GM19467 (cell line): Measurements from ENCODE around the gene SLC22A7.

ENCODE experiments used
- ATAC-seq: cut with Tn5 transposase; IDR thresholded peaks from one replicate; pipeline ENCODE4 v1.9.1; 2021; ENCODE audit warnings: mild to moderate bottlenecking, moderate library complexity; ENCODE audit not compliant: unreplicated experiment

SLC22A7 gene

GRCh38 chr6:43297644-43298564 is at the start of gene SLC22A7:
Gene SLC22A7 (plus strand): TSS chr6:43298260. CDS start chr6:43298359, 99 bp downstream.
- ATAC-seq: no peak

- ATAC-seq: no peak
Measured at GRCh38 chr6:43248791-43249190, 49.3 kb upstream of the SLC22A7 start.

DNA sequence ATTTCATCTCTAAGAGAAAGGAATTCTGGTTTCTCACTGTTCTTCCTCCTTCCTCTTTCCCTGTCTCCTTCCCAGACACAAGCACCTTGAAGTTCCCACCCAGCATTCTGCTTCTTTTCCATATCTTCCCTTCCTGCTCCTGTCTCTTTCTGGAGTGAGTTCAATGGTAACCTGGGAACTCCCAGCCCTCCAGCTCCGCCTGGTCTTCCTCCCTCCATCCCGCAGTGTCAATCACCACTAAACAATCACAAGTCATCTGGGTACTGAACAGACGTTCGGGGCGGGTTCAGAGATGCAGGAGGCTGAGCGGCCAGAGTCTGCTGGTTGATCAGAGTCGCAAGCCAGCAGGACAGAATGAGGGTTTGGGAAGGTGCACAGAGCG is 47.1 kb upstream of the SLC22A7 start:
- no peak for ATAC-seq

DNA sequence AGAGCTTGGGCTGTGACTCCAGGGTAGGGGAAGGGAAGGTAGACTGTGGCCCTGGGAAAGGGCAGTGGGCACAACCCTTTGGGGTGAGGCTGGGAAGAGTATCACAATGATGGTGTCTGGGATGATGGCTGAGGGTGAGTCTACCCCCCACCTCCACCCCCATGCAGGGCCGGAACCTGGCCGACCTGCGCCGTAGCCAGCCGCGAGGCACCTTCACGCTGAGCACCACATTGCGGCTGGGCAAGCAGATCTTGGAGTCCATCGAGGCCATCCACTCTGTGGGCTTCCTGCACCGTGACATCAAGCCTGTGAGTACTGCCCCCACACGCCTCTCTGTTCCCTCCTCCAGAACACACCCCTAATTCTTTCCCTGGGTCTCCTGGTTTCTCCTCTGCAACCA is 44.7 kb upstream of the SLC22A7 start:
- ATAC-seq: no peak

DNA sequence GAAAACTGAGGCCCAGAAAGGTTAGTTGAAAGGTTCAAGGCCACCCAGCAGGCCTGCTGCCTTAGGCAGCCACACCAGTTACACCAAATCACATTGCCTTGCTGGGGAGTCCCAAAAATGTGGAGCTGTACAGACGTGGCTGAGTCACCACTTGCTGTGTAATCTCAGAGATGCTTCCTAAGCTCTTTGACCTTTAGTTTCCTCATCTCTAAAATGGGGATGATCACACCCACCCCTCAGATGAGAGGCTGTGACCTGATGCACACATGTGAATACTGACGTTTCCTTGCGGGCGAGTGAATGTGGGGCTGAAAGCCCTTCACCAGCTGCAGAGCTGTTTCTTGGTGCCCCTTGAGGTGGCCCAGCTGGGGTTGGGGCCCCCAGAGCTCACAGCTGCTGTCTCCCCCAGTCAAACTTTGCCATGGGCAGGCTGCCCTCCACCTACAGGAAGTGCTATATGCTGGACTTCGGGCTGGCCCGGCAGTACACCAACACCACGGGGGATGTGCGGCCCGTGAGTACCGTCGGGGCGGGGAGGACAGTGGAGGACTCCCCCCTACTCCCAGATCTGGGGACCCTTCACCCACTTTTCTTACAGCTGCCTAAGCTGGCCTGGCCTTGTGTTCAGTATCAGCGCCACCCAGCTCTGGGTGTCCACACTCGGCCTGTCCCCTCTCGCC is 43.8 kb upstream of the SLC22A7 start:
- ATAC-seq: no peak

- ATAC-seq: no peak
Measured at GRCh38 chr6:43254846-43255245, 43.2 kb upstream of the SLC22A7 start.

- no peak for ATAC-seq
Measured at GRCh38 chr6:43255408-43256054, 42.5 kb upstream of the SLC22A7 start.

- no peak for ATAC-seq
Measured at GRCh38 chr6:43256670-43257366, 41.2 kb upstream of the SLC22A7 start.

DNA sequence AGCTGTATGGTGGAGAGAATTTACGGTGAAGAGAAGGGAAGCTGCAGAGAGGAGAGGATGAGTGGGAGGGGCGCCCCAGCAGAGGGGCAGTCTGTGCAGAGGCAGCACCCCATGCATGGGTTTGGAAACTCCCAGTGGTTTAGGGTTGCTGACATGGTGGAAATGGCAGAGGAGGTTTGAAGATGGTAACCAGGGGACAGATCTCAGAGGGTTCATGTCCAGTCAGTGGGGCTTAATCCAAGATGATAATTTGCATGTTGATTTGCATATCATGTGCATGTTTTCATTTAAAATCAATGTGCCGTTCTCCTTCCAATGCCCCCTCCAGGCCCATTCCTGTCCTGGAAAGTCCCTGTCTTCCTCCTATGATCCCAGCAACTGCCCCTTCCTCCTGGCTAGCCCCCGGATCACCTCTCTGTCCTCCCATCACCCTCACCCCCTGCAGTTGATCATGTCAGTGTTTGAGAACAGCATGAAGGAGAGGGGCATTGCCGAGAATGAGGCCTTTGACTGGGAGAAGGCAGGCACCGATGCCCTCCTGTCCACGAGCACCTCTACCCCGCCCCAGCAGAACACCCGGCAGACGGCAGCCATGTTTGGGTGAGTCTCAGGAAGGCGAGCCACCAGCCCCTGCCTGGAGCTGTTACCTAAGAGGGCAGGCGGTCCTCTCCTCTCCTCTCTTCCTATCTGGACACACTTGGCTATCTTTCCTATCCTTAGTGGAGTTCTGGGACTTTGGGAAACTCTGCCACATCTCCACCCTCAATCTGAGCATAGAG is 40.5 kb upstream of the SLC22A7 start:
- ATAC-seq: no peak

DNA sequence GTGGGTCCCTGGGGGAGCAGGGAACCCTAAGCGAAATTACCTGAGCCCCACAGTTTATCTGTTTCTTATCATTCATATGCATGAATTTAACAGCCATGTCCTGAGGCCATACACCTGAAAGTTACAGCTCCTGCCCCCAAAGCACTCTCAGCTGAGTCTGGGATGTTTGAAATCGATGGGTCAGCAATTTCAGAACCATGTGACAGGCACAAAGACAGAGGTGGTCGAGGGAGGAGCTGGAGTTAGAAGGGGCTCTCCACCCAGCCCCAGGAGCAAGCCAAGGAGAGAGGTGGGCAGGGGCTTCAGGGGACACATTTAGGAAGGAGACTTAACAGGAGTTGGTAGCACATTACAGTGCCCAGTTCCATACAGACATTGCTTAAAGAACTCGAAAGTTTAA is 39.9 kb upstream of the SLC22A7 start:
- no peak for ATAC-seq

GRCh38 chr6:43258807-43259686 is 39.0 kb upstream of the SLC22A7 start:
- ATAC-seq: no peak

DNA sequence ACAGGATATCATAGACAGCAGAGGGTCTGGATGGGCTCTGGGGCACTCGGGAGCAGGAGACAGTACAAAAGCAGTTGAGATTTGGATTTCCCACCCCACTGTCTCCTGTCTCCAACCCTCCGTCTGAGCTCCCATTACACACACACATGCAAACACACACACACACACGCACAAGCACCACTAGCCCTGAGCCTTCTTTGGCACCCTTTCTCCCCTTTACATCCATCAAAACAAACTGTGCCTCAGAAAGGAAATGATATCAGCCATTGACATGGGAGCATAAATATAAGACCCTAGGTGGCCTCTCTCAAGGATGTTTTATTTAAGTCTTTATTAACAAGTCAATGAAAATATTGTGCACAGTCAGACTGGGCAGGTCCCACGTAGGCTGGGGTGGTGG is 37.3 kb upstream of the SLC22A7 start:
- no peak for ATAC-seq

GRCh38 chr6:43261198-43261597 is 36.9 kb upstream of the SLC22A7 start:
- no peak for ATAC-seq

DNA sequence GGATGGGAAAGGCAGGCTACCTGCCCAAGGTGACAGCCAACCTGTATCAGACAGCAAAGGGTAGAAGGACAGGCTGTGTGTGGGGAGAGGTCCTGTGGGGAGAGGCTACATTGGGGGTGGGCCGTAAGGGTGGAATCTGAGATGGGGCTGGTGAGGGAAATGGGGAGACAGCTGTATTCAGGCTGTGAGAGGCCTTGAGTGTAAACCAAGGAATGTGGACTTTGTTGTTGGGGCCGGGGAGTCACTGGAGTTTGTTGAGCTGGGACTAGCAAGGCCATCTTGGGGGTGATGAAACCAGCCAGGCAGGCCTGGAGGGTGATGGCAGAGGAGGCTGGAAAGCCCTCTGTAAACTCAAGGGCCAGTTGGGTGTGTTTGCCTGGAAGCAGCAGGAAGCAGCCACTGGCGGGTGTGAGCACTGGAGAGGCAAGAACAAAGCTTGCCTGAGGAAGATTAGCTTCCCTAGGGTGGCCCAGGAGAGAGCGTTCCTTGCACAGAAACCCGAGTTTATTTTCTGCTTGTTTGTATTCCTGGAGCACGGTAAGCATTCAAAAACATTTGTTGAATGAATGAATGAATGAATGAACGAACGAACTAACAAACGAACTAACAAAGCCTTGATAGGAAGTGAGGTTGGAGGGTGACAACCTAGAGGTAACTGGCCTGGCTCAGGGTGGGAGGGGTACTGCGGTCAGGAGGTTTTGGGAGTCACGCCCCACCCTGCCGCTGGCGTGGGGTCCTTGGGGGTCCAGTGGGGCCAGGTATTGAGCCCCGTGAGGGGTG is 35.9 kb upstream of the SLC22A7 start:
- no peak for ATAC-seq

DNA sequence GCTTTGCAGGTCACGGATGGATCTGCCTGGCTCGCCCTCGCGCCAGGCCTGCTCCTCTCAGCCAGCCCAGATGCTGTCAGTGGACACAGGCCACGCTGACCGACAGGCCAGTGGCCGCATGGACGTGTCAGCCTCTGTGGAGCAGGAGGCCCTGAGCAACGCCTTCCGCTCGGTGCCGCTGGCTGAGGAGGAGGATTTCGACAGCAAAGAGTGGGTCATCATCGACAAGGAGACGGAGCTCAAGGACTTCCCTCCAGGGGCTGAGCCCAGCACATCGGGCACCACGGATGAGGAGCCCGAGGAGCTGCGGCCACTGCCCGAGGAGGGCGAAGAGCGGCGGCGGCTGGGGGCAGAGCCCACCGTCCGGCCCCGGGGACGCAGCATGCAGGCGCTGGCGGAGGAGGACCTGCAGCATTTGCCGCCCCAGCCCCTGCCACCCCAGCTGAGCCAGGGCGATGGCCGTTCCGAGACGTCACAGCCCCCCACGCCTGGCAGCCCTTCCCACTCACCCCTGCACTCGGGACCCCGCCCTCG is 35.2 kb upstream of the SLC22A7 start:
- no peak for ATAC-seq

DNA sequence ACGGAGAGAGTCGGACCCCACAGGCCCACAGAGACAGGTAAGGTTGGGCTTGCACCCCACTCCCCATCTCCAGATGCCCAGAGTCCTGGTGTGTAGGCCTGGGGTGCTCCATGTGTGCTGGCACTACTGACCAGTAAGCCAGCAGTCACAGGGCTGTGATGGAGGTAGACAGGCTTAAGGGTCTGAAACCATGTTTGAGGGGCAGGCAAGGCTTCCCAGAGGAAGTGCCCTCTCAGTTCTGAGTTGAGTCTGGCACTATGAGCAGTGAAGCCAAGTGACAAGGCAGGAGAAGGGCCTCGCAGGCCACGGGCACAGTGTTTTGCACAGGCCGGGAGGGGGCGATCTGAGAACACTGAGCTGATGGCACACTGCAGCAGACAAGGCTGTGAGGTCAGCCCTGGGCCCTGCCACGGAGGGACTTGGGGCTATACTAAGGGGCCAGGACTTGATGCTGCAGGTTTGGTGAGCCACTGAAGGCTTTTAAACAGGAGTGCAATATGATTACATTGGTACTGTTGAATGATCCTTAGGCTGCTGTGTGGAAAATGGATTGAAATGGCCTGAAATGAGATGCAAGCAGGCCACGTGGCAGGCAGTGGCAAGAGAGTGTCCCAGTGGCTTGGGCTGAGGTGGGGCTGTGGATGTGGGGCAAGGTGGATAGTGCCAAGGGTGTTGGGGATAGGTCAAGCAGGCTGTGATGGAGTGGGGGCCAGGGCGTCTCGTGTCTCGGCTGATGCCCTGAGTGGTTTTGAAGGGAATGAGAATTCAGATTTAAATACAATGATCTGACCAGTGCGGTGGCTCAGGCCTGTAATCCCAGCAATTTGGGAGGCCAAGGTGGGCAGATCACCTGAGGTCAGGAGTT is 34.5 kb upstream of the SLC22A7 start:
- no peak for ATAC-seq

DNA sequence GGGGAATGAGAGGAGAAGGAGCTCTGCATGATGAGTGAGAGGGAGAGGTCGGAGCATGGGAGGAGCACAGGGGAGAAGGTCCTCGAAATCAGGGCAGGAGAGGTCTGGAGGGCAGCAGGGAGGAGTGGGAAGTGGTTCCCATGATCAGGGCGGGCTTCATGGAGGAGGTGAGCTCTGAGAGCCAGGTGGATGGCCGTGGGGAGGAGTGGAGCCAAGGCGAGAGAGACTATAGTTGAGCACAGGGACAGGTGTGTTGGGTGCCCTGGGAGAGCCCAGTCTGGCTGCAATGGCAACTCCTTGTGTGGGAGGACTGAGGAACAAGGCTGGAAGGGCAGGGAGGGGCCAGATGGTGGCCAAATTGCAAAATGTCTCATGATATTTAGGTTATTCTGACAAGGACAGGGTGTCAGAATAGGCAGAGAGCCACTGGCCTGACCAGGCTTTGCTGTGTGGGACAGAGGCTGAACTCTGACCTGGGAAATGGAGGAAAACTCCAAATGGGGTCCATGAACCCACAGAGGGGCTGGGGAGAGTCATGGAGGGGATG is 33.4 kb upstream of the SLC22A7 start:
- no peak for ATAC-seq
